Measurements from ENCODE around the gene FHIT.

- TF ChIP-seq POLR2A (IDR thresholded peaks at IDR 0.05; ENCODE audit: low read length) (no peak), GATA1 (IDR thresholded peaks at IDR 0.05; ENCODE audit: low read depth, low read length) (no peak)
These were observed 1383.9 kb downstream of the FHIT start for GRCh38 chr3:59867185-59868002.

All from erythroblast (primary cell).